ENCODE measurements around the gene WDFY1.

GRCh38 chr2:223922308-223922707 is 22.8 kb downstream of the WDFY1 start:
- TF ChIP-seq CTCF (IDR thresholded peaks at IDR 0.05; ENCODE audit: low read length) (no peak), EZH2 (IDR thresholded peaks at IDR 0.05; ENCODE audit: borderline replicate concordance, low read length) (no peak)
